Measurements from ENCODE around the gene CCDC148.

Gene CCDC148

GRCh38 chr2:158266111-158266510, 190.4 kb downstream of the CCDC148 start:
- Histone ChIP-seq H3K36me3 (replicated peaks; ENCODE audit: low read depth, low read length) (no peaks in the 10 kb centered on the region), H3K27ac (ENCODE audit: low read length) (no peak overlapping the region), H3K9me3 (ENCODE audit: insufficient read depth, low read length) (no peaks in the 10 kb centered on the region), H4K20me1 (ENCODE audit: insufficient read depth, low read length) (no peaks in the 10 kb centered on the region), H3K4me2 (ENCODE audit: low read length) (no peak overlapping the region), H3K4me1 (ENCODE audit: low read length) (peaks cover 10% of the 10 kb centered on the region), H3K79me2 (ENCODE audit: low read length) (no peaks in the 10 kb centered on the region), H3K27me3 (ENCODE audit: low read depth, low read length) (no peaks in the 10 kb centered on the region), H2AFZ (ENCODE audit: low read depth, low read length) (no peak overlapping the region), H3K4me3 (ENCODE audit: low read length) (no peak overlapping the region), H3K9ac (ENCODE audit: low read length) (no peak overlapping the region)
- no peak for TF ChIP-seq CTCF (IDR thresholded peaks at IDR 0.05; ENCODE audit: low read depth, low read length)
- TF ChIP-seq EZH2phosphoT487 (IDR thresholded peaks at IDR 0.05; ENCODE audit: low read depth): no peak

GRCh38 chr2:158255257-158255656, 201.3 kb downstream of the CCDC148 start:
- H3K79me2 ChIP-seq (ENCODE audit: low read length): no peaks in the 10 kb centered on the region
- no peak overlapping the region for H3K9ac ChIP-seq (ENCODE audit: low read length)
- no peak overlapping the region for H3K27ac ChIP-seq (ENCODE audit: low read length)
- no peaks in the 10 kb centered on the region for H4K20me1 ChIP-seq (ENCODE audit: insufficient read depth, low read length)
- TF ChIP-seq CTCF (IDR thresholded peaks at IDR 0.05; ENCODE audit: low read depth, low read length) (no peak), EZH2phosphoT487 (IDR thresholded peaks at IDR 0.05; ENCODE audit: low read depth) (no peak)
- H3K4me1 ChIP-seq (ENCODE audit: low read length): peaks cover 15% of the 10 kb centered on the region
- no peaks in the 10 kb centered on the region for H3K36me3 ChIP-seq (replicated peaks; ENCODE audit: low read depth, low read length)
- no peak overlapping the region for H3K4me2 ChIP-seq (ENCODE audit: low read length)
- H3K9me3 ChIP-seq (ENCODE audit: insufficient read depth, low read length): no peaks in the 10 kb centered on the region
- no peaks in the 10 kb centered on the region for H3K27me3 ChIP-seq (ENCODE audit: low read depth, low read length)
- no peak overlapping the region for H3K4me3 ChIP-seq (ENCODE audit: low read length)
- H2AFZ ChIP-seq (ENCODE audit: low read depth, low read length): no peak overlapping the region

- Histone ChIP-seq H3K4me1 (ENCODE audit: low read length) (peaks cover 15% of the 10 kb centered on the region), H4K20me1 (ENCODE audit: insufficient read depth, low read length) (no peaks in the 10 kb centered on the region), H3K27me3 (ENCODE audit: low read depth, low read length) (no peaks in the 10 kb centered on the region), H3K9ac (ENCODE audit: low read length) (no peak overlapping the region), H2AFZ (ENCODE audit: low read depth, low read length) (no peak overlapping the region), H3K36me3 (replicated peaks; ENCODE audit: low read depth, low read length) (no peaks in the 10 kb centered on the region), H3K27ac (ENCODE audit: low read length) (no peak overlapping the region), H3K4me2 (ENCODE audit: low read length) (peak overlapping the region; percentile 35), H3K79me2 (ENCODE audit: low read length) (no peaks in the 10 kb centered on the region), H3K4me3 (ENCODE audit: low read length) (no peak overlapping the region), H3K9me3 (ENCODE audit: insufficient read depth, low read length) (no peaks in the 10 kb centered on the region)
- TF ChIP-seq CTCF (IDR thresholded peaks at IDR 0.05; ENCODE audit: low read depth, low read length) (no peak), EZH2phosphoT487 (IDR thresholded peaks at IDR 0.05; ENCODE audit: low read depth) (no peak)
These were observed 203.4 kb downstream of the CCDC148 start for GRCh38 chr2:158253170-158253569.

- Histone ChIP-seq H3K79me2 (ENCODE audit: low read length) (no peaks in the 10 kb centered on the region), H3K27ac (ENCODE audit: low read length) (no peak overlapping the region), H3K4me1 (ENCODE audit: low read length) (peaks cover 15% of the 10 kb centered on the region), H3K36me3 (replicated peaks; ENCODE audit: low read depth, low read length) (no peaks in the 10 kb centered on the region), H3K9me3 (ENCODE audit: insufficient read depth, low read length) (no peaks in the 10 kb centered on the region), H3K4me3 (ENCODE audit: low read length) (no peak overlapping the region), H2AFZ (ENCODE audit: low read depth, low read length) (no peak overlapping the region), H3K9ac (ENCODE audit: low read length) (no peak overlapping the region), H4K20me1 (ENCODE audit: insufficient read depth, low read length) (no peaks in the 10 kb centered on the region), H3K27me3 (ENCODE audit: low read depth, low read length) (no peaks in the 10 kb centered on the region), H3K4me2 (ENCODE audit: low read length) (no peak overlapping the region)
- TF ChIP-seq CTCF (IDR thresholded peaks at IDR 0.05; ENCODE audit: low read depth, low read length): no peak
These were observed 205.2 kb downstream of the CCDC148 start for GRCh38 chr2:158251356-158251755.
